ENCODE measurements around the gene HHIPL1. TPM values are rescaled to one million over a fixed set of nuclear protein-coding genes. Genes with fewer than 3 reads are reported as not detected.

Gene HHIPL1
- total RNA-seq, 1 experiment from 2014 or later: 2.1 TPM

DNA sequence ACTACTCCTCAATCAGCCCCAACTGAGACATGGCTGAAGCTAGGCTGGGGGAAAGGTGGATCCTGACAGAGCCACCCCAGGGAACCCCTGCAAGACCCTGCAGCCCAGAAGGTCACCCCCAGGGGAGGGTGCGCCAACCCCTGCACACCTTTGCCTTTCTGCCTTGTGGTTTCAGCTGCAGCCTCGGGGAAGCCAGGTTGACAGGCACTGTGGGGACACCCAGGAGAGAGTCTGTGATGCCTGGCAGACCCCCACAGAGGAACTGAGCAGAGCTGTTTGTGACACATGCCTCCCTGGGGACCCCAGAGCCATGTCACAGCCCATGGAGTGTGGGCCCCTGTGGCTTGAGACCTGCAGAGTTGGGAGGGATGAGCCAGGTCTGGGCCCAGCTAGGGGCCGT lies 11.8 kb upstream of the HHIPL1 start:
- intact Hi-C loops (cut with micrococcal nuclease; ENCODE audit: unreplicated experiment) (no loop called here), in situ Hi-C loops (cut with HindIII; ENCODE audit: low pct_unique_long_range_greater_than_20kb, low sequenced_read_pairs) (no loop called here)
- ChIA-PET CTCF (no interaction called here), POLR2A (no interaction called here)
- ATAC-seq: no peak
- no peak overlapping the region for H3K27ac ChIP-seq (ENCODE audit: low read length)
- H3K4me3 ChIP-seq (ENCODE audit: low read depth in 2 of 2, low read length in 2 of 2): no peak overlapping the region
- DNase-seq (ENCODE audit: low read depth, low spot score): no peak
- no peaks in the 10 kb centered on the region for H3K9me3 ChIP-seq (ENCODE audit: control insufficient read depth, insufficient read depth, low read depth, low read length)
- TF ChIP-seq POLR2AphosphoS5 (IDR thresholded peaks at IDR 0.05; ENCODE audit: low read depth, low read length): no peak
- TF ChIP-seq, protein P1, sequence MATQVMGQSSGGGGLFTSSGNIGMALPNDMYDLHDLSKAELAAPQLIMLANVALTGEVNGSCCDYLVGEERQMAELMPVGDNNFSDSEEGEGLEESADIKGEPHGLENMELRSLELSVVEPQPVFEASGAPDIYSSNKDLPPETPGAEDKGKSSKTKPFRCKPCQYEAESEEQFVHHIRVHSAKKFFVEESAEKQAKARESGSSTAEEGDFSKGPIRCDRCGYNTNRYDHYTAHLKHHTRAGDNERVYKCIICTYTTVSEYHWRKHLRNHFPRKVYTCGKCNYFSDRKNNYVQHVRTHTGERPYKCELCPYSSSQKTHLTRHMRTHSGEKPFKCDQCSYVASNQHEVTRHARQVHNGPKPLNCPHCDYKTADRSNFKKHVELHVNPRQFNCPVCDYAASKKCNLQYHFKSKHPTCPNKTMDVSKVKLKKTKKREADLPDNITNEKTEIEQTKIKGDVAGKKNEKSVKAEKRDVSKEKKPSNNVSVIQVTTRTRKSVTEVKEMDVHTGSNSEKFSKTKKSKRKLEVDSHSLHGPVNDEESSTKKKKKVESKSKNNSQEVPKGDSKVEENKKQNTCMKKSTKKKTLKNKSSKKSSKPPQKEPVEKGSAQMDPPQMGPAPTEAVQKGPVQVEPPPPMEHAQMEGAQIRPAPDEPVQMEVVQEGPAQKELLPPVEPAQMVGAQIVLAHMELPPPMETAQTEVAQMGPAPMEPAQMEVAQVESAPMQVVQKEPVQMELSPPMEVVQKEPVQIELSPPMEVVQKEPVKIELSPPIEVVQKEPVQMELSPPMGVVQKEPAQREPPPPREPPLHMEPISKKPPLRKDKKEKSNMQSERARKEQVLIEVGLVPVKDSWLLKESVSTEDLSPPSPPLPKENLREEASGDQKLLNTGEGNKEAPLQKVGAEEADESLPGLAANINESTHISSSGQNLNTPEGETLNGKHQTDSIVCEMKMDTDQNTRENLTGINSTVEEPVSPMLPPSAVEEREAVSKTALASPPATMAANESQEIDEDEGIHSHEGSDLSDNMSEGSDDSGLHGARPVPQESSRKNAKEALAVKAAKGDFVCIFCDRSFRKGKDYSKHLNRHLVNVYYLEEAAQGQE (IDR thresholded peaks at IDR 0.05; ENCODE audit: insufficient read depth in 1 of 2, low read depth in 2 of 2, low read length in 1 of 2): no peak
- H3K27me3 ChIP-seq (ENCODE audit: control insufficient read depth, insufficient read depth, low read length): no peaks in the 10 kb centered on the region
- H3K36me3 ChIP-seq (ENCODE audit: control insufficient read depth, insufficient read depth, low read length): no peaks in the 10 kb centered on the region
- no TSS peak for BruUV-seq (replicated peaks)
- peaks cover 5% of the 10 kb centered on the region for H3K4me1 ChIP-seq (ENCODE audit: control insufficient read depth, insufficient read depth, low read length)

DNA sequence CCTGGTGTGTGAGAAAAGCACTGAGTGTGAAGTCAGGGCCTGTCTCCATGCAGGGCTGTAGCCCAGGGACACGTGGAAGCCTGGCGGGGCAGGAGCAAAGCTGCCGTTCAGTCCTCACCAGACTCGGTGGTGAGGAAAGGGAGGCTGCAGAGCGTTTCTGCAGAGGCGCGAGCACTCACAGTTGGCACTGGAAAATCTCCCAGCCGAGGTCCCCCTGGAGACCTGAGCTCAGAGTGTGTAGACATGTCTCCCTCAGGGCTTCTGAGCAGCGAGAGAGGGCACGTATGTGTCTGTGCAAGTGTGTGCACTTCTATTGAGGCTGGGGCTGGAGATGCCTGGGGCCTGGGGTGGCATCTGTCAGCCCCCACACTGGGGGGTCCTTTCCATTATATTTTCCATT lies 11.0 kb upstream of the HHIPL1 start:
- CTCF ChIA-PET: no interaction called here
- no peak overlapping the region for H3K27ac ChIP-seq (ENCODE audit: low read length)
- no peak for ATAC-seq
- no peak overlapping the region for H3K4me3 ChIP-seq (ENCODE audit: low read depth in 2 of 2, low read length in 2 of 2)
- TF ChIP-seq, protein P2, sequence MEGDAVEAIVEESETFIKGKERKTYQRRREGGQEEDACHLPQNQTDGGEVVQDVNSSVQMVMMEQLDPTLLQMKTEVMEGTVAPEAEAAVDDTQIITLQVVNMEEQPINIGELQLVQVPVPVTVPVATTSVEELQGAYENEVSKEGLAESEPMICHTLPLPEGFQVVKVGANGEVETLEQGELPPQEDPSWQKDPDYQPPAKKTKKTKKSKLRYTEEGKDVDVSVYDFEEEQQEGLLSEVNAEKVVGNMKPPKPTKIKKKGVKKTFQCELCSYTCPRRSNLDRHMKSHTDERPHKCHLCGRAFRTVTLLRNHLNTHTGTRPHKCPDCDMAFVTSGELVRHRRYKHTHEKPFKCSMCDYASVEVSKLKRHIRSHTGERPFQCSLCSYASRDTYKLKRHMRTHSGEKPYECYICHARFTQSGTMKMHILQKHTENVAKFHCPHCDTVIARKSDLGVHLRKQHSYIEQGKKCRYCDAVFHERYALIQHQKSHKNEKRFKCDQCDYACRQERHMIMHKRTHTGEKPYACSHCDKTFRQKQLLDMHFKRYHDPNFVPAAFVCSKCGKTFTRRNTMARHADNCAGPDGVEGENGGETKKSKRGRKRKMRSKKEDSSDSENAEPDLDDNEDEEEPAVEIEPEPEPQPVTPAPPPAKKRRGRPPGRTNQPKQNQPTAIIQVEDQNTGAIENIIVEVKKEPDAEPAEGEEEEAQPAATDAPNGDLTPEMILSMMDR (IDR thresholded peaks at IDR 0.05): no peak
- TF ChIP-seq, protein P1 (IDR thresholded peaks at IDR 0.05; ENCODE audit: insufficient read depth in 1 of 2, low read depth in 2 of 2, low read length in 1 of 2): no peak
- no peak for TF ChIP-seq TCF7L2 (IDR thresholded peaks at IDR 0.05; ENCODE audit: low read depth, low read length)
- no peak for TF ChIP-seq POLR2AphosphoS5 (IDR thresholded peaks at IDR 0.05; ENCODE audit: low read depth, low read length)
- TF ChIP-seq SIN3A (IDR thresholded peaks at IDR 0.05; ENCODE audit: borderline replicate concordance, insufficient read depth, low read depth, low read length): no peak
- no peak for DNase-seq (ENCODE audit: low read depth, low spot score)
- no TSS peak for BruUV-seq (replicated peaks)
- in situ Hi-C loops (cut with HindIII; ENCODE audit: low pct_unique_long_range_greater_than_20kb, low sequenced_read_pairs): no loop called here
- peaks cover 2% of the 10 kb centered on the region for H3K4me1 ChIP-seq (ENCODE audit: control insufficient read depth, insufficient read depth, low read length)
- intact Hi-C loops (cut with micrococcal nuclease; ENCODE audit: unreplicated experiment): no loop called here
- no peaks in the 10 kb centered on the region for H3K9me3 ChIP-seq (ENCODE audit: control insufficient read depth, insufficient read depth, low read depth, low read length)
- no peaks in the 10 kb centered on the region for H3K27me3 ChIP-seq (ENCODE audit: control insufficient read depth, insufficient read depth, low read length)
- H3K36me3 ChIP-seq (ENCODE audit: control insufficient read depth, insufficient read depth, low read length): no peaks in the 10 kb centered on the region
- POLR2A ChIA-PET: no interaction called here
